Measurements from ENCODE around the gene EIF1AD.
A peak's percentile ranks its signal among the peaks of the same experiment; 100 is the strongest.
"Not testable (repeated sequence)": the region's sequence is repeated elsewhere in the genome, so short reads cannot be mapped to it uniquely, and the experiment has no call there.

Gene EIF1AD

GRCh38 chr11:65967329-65967934 is 34.5 kb downstream of the EIF1AD start:
- DNase-seq: no peak

- DNase-seq: no peak
These were observed 35.8 kb downstream of the EIF1AD start for GRCh38 chr11:65965986-65966762.

- DNase-seq: no peak
These were observed 37.1 kb downstream of the EIF1AD start for GRCh38 chr11:65964906-65965305.

GRCh38 chr11:65962141-65962564 is 39.8 kb downstream of the EIF1AD start:
- no peak for DNase-seq

GRCh38 chr11:65961267-65962140 is 40.5 kb downstream of the EIF1AD start, which contains the start of gene SART1:
Gene SART1, plus strand, starts transcription at chr11:65961734. Its CDS starts 47 bp downstream, at chr11:65961781.
- DNase-seq: peak; percentile 99

GRCh38 chr11:65960824-65961266 is 41.1 kb downstream of the EIF1AD start:
- DNase-seq: no peak

- no peak for DNase-seq
These were observed 43.1 kb downstream of the EIF1AD start for GRCh38 chr11:65958774-65959420.

GRCh38 chr11:65958291-65958690 is 43.7 kb downstream of the EIF1AD start:
- DNase-seq: no peak

GRCh38 chr11:65954771-65955170 is 47.2 kb downstream of the EIF1AD start:
- no peak for DNase-seq

GRCh38 chr11:65953471-65953870 is 48.5 kb downstream of the EIF1AD start:
- no peak for DNase-seq

- no peak for DNase-seq
These were observed 49.9 kb downstream of the EIF1AD start for GRCh38 chr11:65952052-65952521.

- not testable (repeated sequence) for DNase-seq
These were observed 50.3 kb downstream of the EIF1AD start for GRCh38 chr11:65951641-65952040.

GRCh38 chr11:65950711-65951110 is 51.2 kb downstream of the EIF1AD start:
- DNase-seq: not testable (repeated sequence)

GRCh38 chr11:65947603-65948125 is 54.3 kb downstream of the EIF1AD start:
- no peak for DNase-seq

- no peak for DNase-seq
These were observed 54.8 kb downstream of the EIF1AD start for GRCh38 chr11:65947133-65947532.

GRCh38 chr11:65946655-65947054 is 55.3 kb downstream of the EIF1AD start:
- DNase-seq: no peak

Measured in NCI-H82 (cell line).